22Rv1 (cell line): ENCODE measurements around the gene SORL1.

Source experiments
- ZFX ChIP-seq: fragments of 450-650 bp; IDR thresholded peaks from 2 replicates; pipeline ENCODE4 v1.6.1; 2017; ENCODE audit warnings: antibody characterized with exemption, borderline replicate concordance
- TF ChIP-seq, protein P1 (sequence below): fragments of 450-650 bp; IDR thresholded peaks from 2 replicates; pipeline ENCODE4 v1.5.1; 2017; ENCODE audit warnings: mild to moderate bottlenecking

DNA sequence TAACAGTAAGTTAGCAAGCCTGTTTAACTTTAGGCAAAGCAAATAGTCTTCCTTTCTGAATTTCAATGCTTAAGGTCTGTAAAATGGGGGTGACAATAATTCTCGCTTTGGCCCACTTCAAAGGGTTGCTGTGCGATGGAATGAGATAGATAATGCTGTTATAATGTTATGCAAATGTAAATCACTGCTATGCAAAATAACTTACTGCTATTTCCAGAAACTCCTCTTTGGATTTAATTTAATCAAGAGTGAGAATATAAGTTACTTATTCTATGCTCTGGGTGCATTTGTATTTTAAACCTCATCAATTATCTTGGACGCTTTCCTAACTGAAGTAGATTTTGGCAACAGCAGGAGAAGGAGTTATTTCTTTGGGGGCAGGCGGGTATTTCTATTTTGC lies 4.1 kb upstream of the SORL1 start:
- TF ChIP-seq, protein P1, sequence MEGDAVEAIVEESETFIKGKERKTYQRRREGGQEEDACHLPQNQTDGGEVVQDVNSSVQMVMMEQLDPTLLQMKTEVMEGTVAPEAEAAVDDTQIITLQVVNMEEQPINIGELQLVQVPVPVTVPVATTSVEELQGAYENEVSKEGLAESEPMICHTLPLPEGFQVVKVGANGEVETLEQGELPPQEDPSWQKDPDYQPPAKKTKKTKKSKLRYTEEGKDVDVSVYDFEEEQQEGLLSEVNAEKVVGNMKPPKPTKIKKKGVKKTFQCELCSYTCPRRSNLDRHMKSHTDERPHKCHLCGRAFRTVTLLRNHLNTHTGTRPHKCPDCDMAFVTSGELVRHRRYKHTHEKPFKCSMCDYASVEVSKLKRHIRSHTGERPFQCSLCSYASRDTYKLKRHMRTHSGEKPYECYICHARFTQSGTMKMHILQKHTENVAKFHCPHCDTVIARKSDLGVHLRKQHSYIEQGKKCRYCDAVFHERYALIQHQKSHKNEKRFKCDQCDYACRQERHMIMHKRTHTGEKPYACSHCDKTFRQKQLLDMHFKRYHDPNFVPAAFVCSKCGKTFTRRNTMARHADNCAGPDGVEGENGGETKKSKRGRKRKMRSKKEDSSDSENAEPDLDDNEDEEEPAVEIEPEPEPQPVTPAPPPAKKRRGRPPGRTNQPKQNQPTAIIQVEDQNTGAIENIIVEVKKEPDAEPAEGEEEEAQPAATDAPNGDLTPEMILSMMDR, result no peak
- no peak for TF ChIP-seq ZFX
